Hematopoietic multipotent progenitor cell treated with erythropoietin and hydrocortisone succinate and interleukin-3 and kit ligand, for 15 days (in vitro differentiated cells): Measurements from ENCODE around the gene STPG4.

Experiments
- DNase-seq: peaks from one replicate; pipeline ENCODE4 v3.0.0-alpha.2; 2015; ENCODE audit warnings: low spot score

STPG4 gene

GRCh38 chr2:47052847-47053246, 102.3 kb downstream of the STPG4 start:
- no peak for DNase-seq

GRCh38 chr2:47051562-47051961, 103.5 kb downstream of the STPG4 start:
- no peak for DNase-seq

- DNase-seq, result no peak
These were observed 104.3 kb downstream of the STPG4 start for GRCh38 chr2:47050762-47051161.

GRCh38 chr2:47050021-47050760, 104.9 kb downstream of the STPG4 start:
- no peak for DNase-seq

- DNase-seq, result no peak
These were observed 105.6 kb downstream of the STPG4 start for GRCh38 chr2:47049502-47049901.

GRCh38 chr2:47048801-47049480, 106.2 kb downstream of the STPG4 start:
- no peak for DNase-seq

GRCh38 chr2:47046271-47046670, 108.8 kb downstream of the STPG4 start:
- no peak for DNase-seq

GRCh38 chr2:47043891-47044239, 111.2 kb downstream of the STPG4 start:
- DNase-seq, result no peak

- no peak for DNase-seq
These were observed 111.8 kb downstream of the STPG4 start for GRCh38 chr2:47043142-47043890.

- no peak for DNase-seq
These were observed 113.0 kb downstream of the STPG4 start for GRCh38 chr2:47041891-47042684.

- DNase-seq, result no peak
These were observed 114.0 kb downstream of the STPG4 start for GRCh38 chr2:47041063-47041462.

GRCh38 chr2:47040651-47041050, 114.5 kb downstream of the STPG4 start:
- DNase-seq, result no peak

- DNase-seq, result no peak
These were observed 115.1 kb downstream of the STPG4 start for GRCh38 chr2:47039913-47040562.

- no peak for DNase-seq
These were observed 115.6 kb downstream of the STPG4 start for GRCh38 chr2:47039489-47039870.

- no peak for DNase-seq
These were observed 116.2 kb downstream of the STPG4 start for GRCh38 chr2:47038656-47039488.

GRCh38 chr2:47037678-47038077, 117.4 kb downstream of the STPG4 start:
- DNase-seq, result no peak
